Hematopoietic multipotent progenitor cell treated with erythropoietin and hydrocortisone succinate and interleukin-3 and kit ligand, for 6 days (in vitro differentiated cells): ENCODE data around the gene DOCK9.
"Not testable (repeated sequence)": the region's sequence is repeated elsewhere in the genome, so short reads cannot be mapped to it uniquely, and the experiment has no call there.

ENCODE experiments used
- DNase-seq: peaks from one replicate; pipeline ENCODE4 v3.0.0-alpha.2; 2015

DOCK9 gene

DNA sequence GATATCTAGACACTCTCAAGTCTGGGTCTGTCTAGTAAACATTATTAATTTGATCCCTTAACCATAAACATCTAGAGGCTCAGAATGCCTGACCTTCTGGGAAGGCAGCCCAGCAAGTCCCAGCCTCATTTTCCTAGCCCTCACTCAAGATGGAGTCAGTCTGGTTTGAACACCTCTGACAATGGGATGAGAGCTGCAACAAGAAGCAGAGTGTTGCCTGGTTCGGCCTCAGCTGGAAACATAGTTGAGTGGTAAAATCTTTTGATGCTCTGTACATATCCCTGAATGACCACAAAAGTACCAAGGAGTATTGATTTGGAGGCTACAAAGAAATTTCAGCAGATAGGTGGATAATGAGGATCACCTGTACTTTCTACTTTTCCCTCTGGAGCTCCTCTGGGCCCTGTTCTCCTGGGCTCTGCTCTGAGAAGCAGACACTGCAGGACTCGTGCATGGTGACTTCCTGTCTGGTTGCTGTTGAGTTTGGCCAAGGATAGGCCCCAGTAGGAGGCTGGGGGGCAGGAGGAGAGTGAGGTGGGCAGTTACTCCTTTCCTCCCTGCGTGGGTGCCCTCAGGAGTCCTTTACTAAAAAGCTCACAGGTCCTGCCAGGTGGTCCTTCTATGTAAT lies 157.0 kb downstream of the DOCK9 start:
- no peak for DNase-seq

DNA sequence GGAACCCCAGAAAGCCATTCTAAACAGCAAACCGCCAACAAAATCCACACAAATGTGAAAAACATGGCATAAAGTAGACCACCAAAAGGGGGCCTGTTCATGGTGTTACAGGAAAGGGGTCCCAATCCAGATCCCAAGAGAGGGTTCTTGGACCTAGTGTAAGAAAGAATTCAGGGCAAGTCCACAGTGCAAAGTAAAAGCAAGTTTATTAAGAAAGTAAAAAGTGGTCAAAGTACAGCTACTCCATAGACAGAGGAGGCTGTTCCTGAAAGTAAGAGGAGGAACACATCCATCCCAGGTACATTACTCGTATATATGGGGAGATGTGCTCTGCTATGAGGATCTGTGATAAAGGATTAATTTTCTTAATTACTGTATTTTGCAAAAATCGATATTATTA lies 157.6 kb downstream of the DOCK9 start:
- DNase-seq, result no peak

DNA sequence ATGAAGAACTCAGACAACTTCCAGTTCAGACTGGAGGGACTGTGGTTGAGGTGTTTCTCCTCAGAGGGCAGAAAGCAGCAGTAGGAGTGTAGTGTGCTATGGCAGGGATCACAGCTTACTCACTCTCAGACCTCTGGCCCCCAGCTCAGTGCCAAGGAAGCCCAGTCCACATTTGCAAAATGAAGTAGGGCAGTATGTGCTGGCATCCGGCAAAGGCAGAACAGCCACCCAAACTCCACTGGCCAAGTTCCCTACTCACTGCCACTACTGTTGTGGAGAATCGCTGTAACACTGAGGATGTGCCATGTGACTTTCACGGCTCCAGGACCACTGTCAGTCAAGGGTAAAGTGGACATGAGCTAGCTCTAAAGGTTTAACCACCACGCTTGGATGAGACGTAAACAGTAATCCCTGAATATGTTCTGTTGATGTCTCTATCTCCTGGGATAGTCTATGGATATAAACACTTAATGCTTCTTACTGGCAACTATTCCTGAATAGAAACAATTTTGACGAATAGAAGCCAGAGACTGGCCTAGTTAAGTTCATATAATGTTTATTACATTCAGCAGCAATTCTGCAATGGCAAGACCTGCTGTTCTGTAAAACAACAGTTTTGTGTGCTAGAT lies 158.4 kb downstream of the DOCK9 start:
- no peak for DNase-seq

DNA sequence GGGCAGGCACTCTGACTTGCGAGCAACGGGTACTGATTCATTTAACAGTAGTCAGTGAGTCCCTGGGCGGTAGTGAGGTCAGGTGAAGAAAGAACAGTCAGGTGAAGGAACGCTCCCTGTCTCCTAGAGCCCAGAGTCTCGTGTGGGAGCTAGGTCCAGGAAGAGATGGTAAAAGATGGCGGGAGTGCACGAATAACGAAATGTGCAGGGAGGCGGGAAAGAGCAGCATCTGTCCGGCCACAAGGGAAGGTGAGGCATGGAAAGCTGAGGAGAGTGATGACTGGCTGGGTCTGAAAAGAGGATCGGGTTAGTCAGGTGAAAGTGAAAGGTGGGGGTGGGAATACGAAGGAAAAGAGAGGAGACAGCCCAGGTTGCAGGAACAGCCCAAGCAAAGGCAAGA lies 161.5 kb downstream of the DOCK9 start:
- DNase-seq, result no peak

DNA sequence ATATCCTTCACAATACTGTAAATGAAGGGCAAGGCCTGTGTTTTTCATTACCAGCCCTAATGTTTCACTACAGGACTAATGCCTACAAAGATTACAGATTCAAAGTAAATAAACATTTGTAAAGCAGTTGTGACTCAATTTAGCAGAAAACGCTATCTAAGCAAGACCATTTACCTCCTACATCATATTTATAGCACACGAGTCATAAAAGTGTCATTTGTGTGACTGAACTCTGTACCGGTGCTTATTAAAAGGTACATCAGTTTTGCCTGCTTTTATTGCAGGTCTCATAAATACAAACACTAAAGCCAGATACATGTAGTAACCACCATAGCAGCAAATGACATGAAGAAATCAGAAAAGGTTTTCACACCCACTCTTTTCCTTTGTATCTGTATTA lies 163.9 kb downstream of the DOCK9 start:
- DNase-seq, result no peak

DNA sequence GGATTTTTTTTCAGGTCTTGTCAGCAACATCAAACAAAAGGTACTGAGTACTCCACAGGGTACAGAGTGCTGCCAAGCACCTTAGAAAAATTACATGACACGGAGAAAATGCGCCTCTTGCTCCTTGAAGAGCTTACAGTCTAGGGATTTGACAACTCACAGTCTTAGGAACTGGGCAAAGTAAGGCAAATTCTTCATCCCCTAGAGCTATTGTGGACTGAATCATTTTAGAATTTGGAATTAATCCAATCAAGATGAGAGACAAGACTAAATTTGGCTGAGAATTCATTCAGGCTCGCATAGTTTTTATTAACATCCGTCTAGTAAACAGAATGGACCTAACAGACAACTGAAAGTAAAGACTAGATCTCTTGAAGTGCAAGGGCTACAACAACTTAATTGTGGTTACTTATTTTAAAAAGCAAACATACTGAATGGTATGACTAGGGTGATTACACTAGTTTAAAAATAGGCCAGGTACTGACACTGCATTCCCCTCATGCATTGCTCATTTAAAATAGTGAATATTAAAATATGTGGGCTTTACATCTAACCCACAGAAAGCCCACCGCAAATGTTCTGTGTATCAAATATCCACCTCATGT lies 165.6 kb downstream of the DOCK9 start:
- DNase-seq, result not testable (repeated sequence)

DNA sequence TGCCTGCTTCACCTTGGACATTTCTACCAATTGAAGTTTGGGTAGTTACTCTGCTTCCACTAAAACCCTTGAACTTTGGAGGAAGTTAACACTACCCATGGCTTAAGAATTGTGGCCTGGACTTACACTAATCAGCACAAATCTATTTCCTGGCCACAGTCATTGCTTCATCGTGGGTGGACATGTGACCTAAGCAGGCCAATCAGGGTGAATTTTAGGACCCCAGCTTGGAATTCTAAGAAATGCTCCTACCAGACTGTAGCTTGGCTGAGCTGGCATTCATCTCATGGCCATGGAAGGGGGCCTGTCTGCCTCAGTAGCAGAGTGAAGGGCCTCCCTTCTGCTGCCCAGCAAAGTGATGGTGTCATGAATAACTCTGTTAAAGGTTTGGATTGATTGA lies 167.1 kb downstream of the DOCK9 start:
- peak; percentile 4 for DNase-seq

DNA sequence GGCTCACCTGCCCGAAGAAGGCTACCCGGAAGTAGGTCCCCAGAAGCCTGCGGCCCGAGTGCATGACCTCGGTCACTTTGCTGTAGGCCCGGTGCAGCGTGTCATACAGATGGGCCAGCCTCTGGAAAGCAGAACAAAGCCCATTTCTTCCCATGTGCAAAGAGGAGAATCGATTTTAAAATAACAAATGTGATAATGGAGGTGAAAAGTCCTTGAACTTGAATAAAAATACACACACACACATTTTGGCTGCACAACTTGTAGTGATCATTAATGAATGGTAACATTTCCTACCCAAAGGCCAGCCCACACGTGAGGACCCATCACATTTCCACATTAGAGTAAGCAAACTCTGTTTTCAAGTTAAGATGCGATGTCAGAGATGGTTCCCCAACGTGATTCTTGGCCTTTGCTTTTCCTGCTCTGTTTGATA lies 168.5 kb downstream of the DOCK9 start:
- DNase-seq, result no peak

DNA sequence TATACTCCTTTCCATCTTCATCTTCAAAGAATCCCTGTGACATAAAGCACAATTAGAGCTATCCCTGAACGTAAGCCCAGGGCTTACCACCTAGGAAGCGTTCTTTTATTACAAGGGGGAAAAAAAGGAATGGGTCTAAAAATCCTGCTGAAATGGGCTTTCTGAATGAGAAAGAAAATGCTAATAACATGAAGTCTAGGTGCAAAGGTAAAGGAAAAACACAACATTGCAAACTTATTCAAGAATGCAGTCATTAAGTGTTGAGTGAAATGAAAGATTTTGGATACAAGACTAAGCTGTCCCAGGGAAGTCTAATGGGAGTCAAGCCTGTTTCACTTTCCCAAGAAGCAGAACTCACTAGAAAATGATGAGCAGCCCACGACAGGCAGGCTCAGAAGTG lies 170.1 kb downstream of the DOCK9 start:
- DNase-seq, result no peak

DNA sequence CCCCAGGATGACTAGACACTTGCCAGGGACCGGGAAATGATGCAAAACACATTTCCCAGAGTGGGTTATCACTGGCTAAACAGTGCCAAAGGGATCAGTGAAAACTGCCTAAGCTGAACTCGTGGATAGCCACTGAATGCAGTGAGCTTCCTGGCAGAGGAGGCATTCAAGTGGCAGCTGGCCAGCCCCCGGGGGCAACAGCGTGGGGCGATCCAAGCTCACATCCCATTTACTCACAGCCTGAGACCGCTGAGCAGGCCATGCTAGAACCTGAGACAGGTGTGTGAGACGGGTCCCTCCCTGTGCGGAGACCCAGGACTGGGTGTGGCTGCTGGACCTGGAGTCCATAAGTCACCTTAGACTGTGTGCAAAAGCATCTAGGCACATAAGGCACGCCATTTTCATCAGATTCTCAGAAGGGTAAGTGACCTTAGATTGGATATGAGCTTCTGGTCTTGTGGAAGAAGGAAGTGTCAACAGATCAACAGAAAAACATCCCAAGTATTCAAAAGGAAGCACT lies 173.5 kb downstream of the DOCK9 start:
- no peak for DNase-seq

DNA sequence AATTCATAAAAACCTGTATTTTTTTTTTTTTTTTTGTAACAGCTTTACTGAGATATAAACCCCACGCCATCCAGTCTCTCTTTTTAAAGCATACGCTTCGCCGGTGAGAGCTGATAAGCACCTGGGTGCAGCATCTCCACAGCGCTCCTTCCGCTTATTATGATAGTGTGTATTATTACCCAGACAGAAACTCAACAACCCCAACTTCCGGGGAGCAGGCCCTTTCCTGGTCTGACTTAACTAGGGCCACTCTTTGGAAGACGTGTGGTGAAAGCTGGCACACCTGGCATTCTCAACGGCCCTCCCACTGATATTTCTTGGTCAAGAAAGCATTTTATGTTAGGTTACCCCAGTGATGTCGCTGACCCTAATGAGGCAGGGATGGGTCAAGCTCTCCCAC lies 173.9 kb downstream of the DOCK9 start:
- no peak for DNase-seq

DNA sequence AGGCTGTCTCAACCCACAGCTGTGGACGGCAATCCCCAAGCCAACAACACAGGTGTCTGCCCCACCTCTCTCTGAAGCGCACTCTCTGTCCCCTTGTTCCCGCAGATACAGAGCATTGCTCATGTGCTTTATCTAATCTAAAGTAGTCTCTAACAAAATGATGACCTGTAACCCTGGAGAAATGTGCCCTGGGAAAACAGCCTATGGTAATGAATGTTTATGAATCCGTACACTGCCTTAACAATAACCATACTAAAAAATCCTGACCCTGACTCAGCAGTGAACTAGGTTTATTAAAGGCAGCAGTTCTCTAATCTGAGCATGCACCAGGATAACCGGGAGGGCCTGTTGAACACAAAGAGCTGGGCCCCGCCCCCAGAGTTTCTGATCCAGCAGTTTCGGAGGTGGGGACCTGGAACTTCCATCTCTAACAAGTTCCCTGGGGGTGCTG lies 174.7 kb downstream of the DOCK9 start:
- no peak for DNase-seq

DNA sequence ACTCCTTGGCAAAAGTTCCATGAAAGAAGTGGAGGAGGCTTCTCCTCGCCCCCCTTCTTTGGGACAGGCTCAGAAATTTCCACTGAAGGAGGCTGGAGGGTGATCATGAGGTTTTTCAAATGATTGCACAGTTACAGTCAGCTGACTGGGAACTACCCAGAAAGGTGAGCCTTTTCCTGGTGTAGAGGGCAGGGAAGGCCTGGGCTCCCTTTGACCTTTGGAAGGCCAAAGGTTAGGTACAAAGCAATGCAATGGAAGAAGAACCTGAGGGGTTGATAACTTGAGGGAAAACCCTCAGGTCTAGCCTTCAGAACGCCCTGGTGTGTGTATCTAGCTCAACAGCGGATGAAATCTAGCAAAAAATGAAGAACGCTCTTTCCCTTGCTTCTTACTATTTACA lies 175.3 kb downstream of the DOCK9 start:
- no peak for DNase-seq

DNA sequence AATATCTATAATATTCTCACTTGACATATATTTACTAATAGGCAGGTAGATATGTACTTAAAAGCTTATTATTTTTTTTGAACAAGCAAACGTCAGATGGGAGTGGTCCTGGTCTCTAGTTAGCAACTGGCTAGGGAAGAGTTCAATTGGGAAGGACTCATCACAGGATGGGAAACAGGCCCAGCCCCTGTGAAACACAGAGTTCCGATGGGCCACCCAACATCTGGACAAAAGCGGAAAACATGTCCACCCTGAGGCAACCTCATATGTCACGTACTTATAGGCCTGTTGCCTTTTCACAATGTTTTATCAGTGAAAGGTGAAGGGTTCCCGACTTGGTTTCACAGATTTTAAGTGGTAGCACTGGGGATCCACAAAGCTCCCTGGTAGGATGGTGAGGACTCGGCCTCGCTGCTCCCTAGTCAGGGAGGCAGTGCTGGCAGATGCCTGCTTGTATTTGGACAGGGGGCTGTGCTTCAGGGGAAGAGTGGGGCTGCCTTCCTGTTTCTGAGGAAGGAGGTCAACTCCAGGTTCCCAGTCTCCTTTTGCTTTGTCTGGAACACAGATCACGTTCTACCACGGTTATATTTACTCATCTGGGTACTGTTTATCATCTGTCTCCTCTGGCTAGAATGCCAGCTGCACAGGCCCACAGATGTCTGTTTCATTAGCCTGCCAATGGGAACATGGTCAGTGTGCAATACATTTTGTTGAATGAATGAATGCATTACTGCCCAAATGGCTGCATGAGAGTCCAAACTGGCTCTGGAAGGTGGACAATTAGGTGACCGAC lies 176.0 kb downstream of the DOCK9 start:
- DNase-seq, result no peak

DNA sequence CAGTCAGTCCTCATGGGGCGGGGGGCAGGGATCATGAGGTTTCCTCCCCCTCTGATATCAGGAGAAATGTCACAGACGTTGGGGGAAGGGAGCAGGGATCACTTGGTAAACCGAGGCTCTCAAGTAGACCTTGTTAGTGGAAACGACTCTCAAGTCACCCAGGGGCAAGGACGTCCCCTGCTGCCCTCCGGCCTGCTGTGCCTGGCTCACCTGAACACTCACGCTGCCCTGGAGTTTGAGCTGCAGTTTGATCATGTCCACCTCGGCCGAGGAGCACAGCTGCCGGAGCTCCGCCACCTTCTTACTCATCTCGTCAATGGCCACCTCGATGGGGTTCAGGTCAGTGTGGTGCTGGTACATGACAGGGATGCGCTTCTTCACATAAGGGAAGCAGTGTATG lies 177.8 kb downstream of the DOCK9 start:
- DNase-seq, result no peak

DNA sequence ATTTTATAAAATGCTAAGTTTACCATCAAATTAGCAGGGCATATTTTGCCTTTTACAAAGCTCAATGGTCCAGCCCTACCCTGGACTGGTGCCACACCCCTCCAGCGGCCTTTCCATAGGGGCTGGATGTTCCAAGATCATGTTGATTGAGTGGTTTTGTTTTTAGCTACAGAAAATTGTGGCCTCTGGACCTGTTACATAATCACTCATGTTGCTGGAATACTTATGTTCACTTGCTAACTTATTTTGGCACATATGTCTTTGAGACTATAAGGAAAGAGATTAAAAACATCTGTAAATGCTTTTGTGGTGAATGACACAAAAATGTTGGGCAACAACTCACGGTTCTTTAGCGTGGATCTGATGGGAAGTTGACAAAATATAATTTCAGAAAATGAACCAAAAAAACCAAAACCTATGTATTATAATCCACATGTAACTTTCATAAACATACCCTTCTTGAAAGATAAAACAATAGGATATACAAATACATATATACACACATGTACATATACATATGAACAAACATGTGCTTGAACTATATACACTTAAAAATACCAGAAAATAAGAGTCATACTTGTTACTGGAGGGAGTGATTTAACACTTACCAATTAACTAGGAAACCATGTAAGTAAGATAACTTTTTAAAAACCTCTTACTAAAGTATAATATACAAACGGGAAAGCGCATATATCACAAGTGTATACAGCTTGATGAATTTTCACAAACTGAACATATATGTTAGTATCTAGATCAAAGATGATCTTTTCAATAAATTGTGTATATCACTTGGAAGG lies 178.8 kb downstream of the DOCK9 start:
- DNase-seq, result no peak

DNA sequence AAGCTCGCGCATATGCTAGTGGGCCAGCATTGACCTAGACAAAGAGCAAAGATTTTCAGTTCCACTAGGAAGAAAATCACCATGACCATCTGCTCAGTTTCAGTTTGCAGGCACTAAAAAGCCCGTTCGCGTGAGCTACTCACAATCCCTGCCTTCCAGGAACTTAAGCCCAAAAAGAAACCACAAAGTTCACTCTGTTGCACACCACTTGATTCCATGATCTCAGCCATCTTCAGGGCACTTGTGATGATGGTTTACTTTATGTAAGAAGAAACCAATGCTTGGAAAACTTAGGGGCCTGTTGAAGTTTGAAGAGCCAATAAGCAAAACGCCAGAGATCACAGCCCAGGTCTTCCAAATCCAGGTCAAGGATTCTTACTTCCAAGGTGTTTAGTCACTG lies 180.4 kb downstream of the DOCK9 start:
- no peak for DNase-seq

DNA sequence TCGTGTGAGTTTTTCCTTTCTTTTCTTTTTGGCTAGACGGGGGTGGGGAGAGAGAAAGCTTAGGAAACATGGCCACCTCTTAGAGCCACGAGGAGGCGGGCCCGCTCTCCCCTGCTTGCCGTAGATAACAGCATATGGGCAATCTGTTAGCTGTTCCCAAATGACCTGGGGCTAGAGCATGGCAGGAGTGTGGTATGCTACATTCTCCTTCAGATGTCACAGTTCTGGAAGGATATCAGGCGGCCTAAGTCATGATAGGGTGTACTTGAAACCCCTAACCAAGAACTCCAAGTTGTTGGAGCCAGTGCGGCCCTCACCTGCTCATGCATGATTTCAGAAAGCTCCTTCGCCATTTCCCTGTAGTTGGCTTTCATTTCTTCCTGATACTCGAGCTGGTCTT lies 181.1 kb downstream of the DOCK9 start:
- peak; percentile 72 for DNase-seq

DNA sequence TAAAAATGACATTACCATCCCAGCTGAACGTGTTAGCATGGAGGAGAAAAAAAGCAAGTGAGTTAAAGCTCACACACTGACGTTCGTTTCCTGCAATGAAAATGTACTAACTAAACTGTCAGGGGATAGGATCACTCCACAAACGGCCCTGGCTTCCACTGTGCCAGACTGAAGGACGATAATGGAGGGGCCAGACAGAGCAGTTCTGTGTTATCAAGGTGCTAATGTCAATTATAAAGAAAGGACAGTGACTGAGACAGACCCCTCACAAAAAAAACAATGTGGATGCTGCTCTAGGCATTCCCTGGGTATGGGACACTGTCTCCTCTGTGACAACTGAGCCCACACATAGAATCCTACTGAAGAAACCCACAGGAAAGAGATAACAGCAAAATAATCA lies 181.7 kb downstream of the DOCK9 start:
- DNase-seq, result no peak

DNA sequence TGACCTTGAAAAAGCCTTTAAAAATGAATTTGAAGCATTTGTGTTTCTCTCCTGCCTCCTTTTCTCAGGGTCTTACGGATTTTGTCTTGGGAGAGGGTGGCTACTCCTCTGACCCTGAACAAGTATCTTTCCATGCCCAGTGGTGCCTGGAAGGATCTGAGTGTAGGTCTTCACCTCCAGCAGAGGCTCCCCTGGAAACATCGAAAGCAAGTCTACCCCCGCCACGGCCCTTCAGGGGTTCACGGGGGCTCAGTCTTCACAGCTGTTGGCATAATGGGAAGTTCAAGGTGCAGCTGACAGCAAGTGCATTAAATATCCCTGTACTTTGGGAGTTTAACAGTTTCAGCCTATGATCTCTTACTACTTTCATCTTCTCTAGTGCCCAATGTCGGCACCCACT lies 182.6 kb downstream of the DOCK9 start:
- no peak for DNase-seq

DNA sequence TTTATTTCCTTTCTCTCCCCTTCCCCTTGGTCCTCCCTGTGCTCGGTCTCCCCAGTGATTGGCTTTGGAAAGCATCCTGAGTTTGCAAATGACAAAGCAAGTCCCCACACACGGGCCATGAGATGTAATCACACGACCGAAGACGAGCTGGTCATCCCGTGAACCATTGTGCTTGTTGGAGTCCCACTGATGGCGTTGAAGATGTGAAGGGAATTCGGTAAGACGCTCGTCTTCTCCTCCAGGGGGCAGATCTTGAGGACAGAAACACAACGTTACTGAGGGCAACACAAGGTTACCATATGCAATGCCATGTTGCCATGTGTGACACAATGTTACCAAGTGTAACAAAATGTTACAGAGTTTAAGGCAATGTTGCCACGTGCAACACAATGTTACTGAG lies 183.4 kb downstream of the DOCK9 start:
- no peak for DNase-seq

DNA sequence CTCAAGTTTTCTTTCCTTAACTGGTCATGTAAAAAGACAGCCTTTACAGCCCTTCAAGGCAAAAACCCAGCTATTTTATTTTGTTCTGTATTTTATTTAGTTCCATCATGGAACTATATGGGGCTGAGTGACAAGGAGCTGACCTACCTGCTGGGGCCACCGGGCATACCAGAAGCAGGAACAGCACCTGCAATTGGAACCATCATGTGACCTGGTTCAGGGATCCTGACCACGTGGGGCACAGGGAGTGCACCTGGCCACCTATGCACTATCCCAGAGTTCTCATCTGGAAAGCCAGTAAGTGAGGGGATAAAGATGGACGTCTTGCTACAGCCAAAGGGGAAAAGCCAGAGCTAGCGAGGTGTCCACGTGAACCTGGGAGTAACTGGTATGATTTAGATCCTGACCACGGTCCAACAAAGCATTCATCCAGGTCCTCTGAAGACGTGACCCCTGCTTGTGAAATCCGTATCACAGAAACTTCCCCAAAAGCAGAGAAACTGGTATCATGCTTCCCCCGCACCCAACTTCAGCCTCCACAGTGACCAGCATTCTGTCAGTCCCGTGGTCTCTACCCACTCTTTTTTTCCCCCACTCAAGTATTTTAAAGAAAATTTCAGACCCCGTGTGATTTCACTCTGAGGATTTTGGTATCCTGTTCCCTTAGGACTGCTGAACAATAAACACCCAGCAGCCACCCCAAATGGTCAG lies 184.9 kb downstream of the DOCK9 start:
- no peak for DNase-seq
